GM12865 (cell line): Measurements from ENCODE around the gene GABRD.
"Not testable (repeated sequence)": the region's sequence is repeated elsewhere in the genome, so short reads cannot be mapped to it uniquely, and the experiment has no call there.

Source experiments
- DNase-seq: peaks from one replicate; pipeline ENCODE4 v3.0.0; 2010; ENCODE audit warnings: low read depth
- H3K4me3 ChIP-seq: 2 replicates; pipeline ENCODE4 v1.5.1; 2011; ENCODE audit warnings: mild to moderate bottlenecking, low read depth, low read length, control low read depth
- TF ChIP-seq, protein P1 (sequence below): IDR thresholded peaks from 2 replicates; pipeline ENCODE4 v1.5.1; 2011; ENCODE audit warnings: low read length, control low read depth, low read depth, inconsistent platforms; ENCODE audit not compliant: insufficient read depth; ENCODE audit errors: missing control alignments

The GABRD gene

GRCh38 chr1:1973716-1974642 is 45.2 kb upstream of the GABRD start:
- TF ChIP-seq, protein P1, sequence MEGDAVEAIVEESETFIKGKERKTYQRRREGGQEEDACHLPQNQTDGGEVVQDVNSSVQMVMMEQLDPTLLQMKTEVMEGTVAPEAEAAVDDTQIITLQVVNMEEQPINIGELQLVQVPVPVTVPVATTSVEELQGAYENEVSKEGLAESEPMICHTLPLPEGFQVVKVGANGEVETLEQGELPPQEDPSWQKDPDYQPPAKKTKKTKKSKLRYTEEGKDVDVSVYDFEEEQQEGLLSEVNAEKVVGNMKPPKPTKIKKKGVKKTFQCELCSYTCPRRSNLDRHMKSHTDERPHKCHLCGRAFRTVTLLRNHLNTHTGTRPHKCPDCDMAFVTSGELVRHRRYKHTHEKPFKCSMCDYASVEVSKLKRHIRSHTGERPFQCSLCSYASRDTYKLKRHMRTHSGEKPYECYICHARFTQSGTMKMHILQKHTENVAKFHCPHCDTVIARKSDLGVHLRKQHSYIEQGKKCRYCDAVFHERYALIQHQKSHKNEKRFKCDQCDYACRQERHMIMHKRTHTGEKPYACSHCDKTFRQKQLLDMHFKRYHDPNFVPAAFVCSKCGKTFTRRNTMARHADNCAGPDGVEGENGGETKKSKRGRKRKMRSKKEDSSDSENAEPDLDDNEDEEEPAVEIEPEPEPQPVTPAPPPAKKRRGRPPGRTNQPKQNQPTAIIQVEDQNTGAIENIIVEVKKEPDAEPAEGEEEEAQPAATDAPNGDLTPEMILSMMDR, result no peak
- DNase-seq, result no peak
- H3K4me3 ChIP-seq, result no peak overlapping the region

GRCh38 chr1:1974834-1975233 is 44.3 kb upstream of the GABRD start:
- no peak for DNase-seq
- no peak overlapping the region for H3K4me3 ChIP-seq
- TF ChIP-seq, protein P1, result no peak

GRCh38 chr1:1975535-1975934 is 43.6 kb upstream of the GABRD start:
- no peak for DNase-seq
- no peak overlapping the region for H3K4me3 ChIP-seq
- TF ChIP-seq, protein P1, result no peak

DNA sequence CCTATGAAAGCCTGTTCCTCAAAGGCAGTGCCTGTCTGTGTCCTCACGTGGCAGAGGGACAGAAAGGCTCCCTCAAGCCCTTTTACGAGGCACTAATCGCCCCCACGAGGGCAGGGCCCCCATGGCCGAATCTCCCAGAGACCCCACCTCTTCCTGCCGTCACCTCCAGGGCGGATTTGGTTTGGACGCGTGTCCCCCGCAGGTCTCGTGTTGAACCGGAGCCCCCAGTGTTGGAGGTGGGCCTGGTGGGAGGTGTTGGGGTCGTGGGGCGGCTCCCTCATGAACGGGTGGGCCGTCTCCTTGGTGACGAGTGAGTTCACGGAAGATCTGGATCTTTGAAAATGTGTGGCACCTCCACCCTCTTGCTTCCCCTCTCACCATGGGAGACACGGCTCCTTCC is 43.1 kb upstream of the GABRD start:
- DNase-seq, result no peak
- TF ChIP-seq, protein P1, result no peak
- no peak overlapping the region for H3K4me3 ChIP-seq

- no peak overlapping the region for H3K4me3 ChIP-seq
- TF ChIP-seq, protein P1, result no peak
- DNase-seq, result no peak
Measured at GRCh38 chr1:1978108-1978507, 41.0 kb upstream of the GABRD start.

GRCh38 chr1:1978690-1979481 is 40.3 kb upstream of the GABRD start:
- not testable (repeated sequence) for H3K4me3 ChIP-seq, DNase-seq

DNA sequence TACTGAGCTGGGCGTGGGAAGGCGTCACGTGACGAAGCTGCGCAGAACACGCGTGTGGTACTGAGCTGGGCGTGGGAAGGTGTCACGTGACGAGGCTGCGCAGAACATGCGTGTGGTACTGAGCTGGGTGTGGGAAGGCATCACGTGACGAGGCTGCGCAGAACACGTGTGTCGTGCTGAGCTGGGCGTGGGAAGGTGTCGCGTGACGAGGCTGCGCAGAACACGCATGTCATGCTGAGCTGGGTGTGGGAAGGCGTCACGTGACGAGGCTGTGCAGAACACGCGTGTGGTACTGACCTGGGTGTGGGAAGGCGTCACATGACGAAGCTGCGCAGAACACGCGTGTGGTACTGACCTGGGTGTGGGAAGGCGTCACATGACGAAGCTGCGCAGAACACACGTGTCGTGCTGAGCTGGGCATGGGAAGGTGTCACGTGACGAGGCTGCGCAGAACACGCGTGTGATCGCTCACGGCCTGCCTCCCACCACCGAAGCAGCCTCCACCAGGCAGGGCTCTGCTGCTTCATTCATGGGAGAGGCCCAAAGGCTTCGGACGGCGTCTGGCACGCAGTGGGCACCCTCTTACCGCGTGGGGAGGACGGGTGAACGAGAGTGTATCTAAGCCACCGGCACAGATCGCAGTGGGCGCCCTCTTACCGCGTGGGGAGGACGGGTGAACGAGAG is 39.5 kb upstream of the GABRD start:
- H3K4me3 ChIP-seq, result no peak overlapping the region
- no peak for DNase-seq
- TF ChIP-seq, protein P1, result no peak
